Measurements from ENCODE around the gene FMN1.

DNA sequence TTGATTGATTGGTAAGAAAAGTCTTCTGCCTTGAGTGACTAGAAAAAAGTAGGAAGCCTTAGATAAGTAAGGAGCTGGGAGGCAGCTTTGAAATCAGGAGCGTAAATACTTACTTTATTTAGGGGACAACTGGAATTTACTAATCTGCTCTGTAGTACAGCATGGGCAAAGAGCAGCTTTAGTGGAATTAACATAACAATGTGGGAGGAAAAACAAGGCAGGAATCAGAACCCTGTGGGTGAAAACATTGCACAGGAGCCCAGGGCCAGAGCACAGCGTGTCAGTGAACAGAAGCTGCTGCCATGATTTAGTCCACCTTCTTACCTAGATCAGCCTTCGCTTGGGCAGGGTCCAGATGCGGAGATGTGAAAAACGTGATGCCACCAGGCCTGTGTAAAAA lies 14.6 kb downstream of the FMN1 start:
- no peak for TF ChIP-seq POLR2AphosphoS5 (IDR thresholded peaks at IDR 0.05; ENCODE audit: borderline replicate concordance, low read depth, low read length)
- no peak for TF ChIP-seq EZH2 (IDR thresholded peaks at IDR 0.05)
- TF ChIP-seq FOXP2 (optimal IDR thresholded peaks at IDR 0.05; ENCODE audit: control extremely low read depth, extremely low read length, insufficient read depth): no peak

All from SK-N-MC (cell line).